Thyroid gland (tissue), 4 donors: Measurements from ENCODE around the gene TMPRSS11A.

Source experiments
- POLR2A ChIP-seq, 2 donors: fragments of 450-650 bp; IDR thresholded peaks; one replicate each; pipeline ENCODE4 v1.6.1; 2017; ENCODE audit warnings: antibody characterized with exemption in 2 of 2, mild to moderate bottlenecking in 2 of 2, moderate library complexity in 1 of 2
- TF ChIP-seq, protein P1 (sequence below), 6 experiments: fragments of 200-600 bp in 3 of 6; fragments of 450-650 bp in 3 of 6; sonication (generic) in 3 of 6; IDR thresholded peaks; one replicate each; pipeline ENCODE4 v1.5.1; 2016 to 2019; ENCODE audit warnings: antibody characterized with exemption in 6 of 6, mild to moderate bottlenecking in 2 of 6, inconsistent platforms in 1 of 6, moderate library complexity in 1 of 6

DNA sequence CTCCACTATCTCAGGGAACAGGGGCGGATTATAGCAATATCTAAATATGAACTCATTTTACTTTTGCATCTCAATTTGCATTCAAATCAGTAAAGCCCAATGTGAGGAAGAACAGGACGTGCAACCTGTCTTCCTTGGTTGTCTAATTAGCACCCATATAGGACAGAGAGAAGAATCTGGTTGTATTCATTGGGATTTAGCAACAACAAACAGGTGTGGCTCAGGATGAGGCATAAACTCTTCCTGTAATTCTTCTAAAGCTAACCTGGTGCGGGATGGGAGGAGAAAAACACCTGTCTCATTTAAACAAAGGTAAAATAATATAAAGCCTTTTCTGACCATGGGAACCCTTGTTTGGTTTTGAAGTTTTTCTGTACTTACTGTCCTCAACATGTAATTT lies 22.2 kb downstream of the TMPRSS11A start:
- TF ChIP-seq, protein P1, sequence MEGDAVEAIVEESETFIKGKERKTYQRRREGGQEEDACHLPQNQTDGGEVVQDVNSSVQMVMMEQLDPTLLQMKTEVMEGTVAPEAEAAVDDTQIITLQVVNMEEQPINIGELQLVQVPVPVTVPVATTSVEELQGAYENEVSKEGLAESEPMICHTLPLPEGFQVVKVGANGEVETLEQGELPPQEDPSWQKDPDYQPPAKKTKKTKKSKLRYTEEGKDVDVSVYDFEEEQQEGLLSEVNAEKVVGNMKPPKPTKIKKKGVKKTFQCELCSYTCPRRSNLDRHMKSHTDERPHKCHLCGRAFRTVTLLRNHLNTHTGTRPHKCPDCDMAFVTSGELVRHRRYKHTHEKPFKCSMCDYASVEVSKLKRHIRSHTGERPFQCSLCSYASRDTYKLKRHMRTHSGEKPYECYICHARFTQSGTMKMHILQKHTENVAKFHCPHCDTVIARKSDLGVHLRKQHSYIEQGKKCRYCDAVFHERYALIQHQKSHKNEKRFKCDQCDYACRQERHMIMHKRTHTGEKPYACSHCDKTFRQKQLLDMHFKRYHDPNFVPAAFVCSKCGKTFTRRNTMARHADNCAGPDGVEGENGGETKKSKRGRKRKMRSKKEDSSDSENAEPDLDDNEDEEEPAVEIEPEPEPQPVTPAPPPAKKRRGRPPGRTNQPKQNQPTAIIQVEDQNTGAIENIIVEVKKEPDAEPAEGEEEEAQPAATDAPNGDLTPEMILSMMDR (IDR thresholded peaks at IDR 0.05) = no peak
- no peak for TF ChIP-seq POLR2A (IDR thresholded peaks at IDR 0.05)
